Activated CD4-positive, alpha-beta T cell treated with anti-CD3 and anti-CD28 coated beads, Interleukin-2, amount 10 ng/mL, durations not matched to agents 7 days and 5 days (primary cell): Measurements from ENCODE around the gene ZSCAN5B. TPM values are rescaled to one million over a fixed set of nuclear protein-coding genes. Genes with fewer than 3 reads are reported as not detected.
A peak's percentile ranks its signal among the peaks of the same experiment; 100 is the strongest.
"Not testable (repeated sequence)": the region's sequence is repeated elsewhere in the genome, so short reads cannot be mapped to it uniquely, and the experiment has no call there.

Experiments used
- CTCF ChIA-PET: fragments of 350-600 bp; sonication (Branson Sonifier 250); formaldehyde crosslinking; loops from one replicate; lab custom pipeline; 2021; ENCODE audit warnings: antibody characterized with exemption; lab: Charles Lee
- POLR2A ChIA-PET: fragments of 350-600 bp; sonication (Branson Sonifier 250); formaldehyde crosslinking; loops from one replicate; lab custom pipeline; 2021; ENCODE audit warnings: antibody characterized with exemption; lab: Charles Lee
- DNase-seq: peaks from one replicate; pipeline ENCODE4 v3.0.0-alpha.2; 2020
- H3K27ac Mint-ChIP-seq: one replicate; pipeline ENCODE4 v1.8.0; 2021; ENCODE audit warnings: mild to moderate bottlenecking, moderate library complexity, mixed read lengths
- H3K27me3 Mint-ChIP-seq: one replicate; pipeline ENCODE4 v1.8.0; 2021; ENCODE audit warnings: mixed read lengths
- H3K36me3 Mint-ChIP-seq: one replicate; pipeline ENCODE4 v1.8.0; 2021; ENCODE audit warnings: low read depth, mixed read lengths
- H3K4me1 Mint-ChIP-seq: one replicate; pipeline ENCODE4 v1.8.0; 2021; ENCODE audit warnings: mixed read lengths
- H3K4me3 Mint-ChIP-seq: one replicate; pipeline ENCODE4 v1.8.0; 2021; ENCODE audit warnings: mild to moderate bottlenecking, moderate library complexity, mixed read lengths
- H3K9me3 Mint-ChIP-seq: one replicate; pipeline ENCODE4 v1.8.0; 2021; ENCODE audit warnings: mixed read lengths
- total RNA-seq, 2 experiments: library from RNA; stranded (reverse); gene quantifications; one replicate each; pipeline ENCODE4 v1.2.3, GENCODE V29; 2021

Gene ZSCAN5B
- total RNA-seq, 2 experiments from 2014 or later, result not detected

GRCh38 chr19:56148955-56149655 lies 48.5 kb downstream of the ZSCAN5B start:
- peaks cover 23% of the 10 kb centered on the region for H3K36me3 Mint-ChIP-seq
- CTCF ChIA-PET, H3K27me3 Mint-ChIP-seq, H3K9me3 Mint-ChIP-seq, POLR2A ChIA-PET, H3K4me3 Mint-ChIP-seq, H3K27ac Mint-ChIP-seq, DNase-seq: not testable (repeated sequence)
- H3K4me1 Mint-ChIP-seq, result peaks cover 18% of the 10 kb centered on the region

DNA sequence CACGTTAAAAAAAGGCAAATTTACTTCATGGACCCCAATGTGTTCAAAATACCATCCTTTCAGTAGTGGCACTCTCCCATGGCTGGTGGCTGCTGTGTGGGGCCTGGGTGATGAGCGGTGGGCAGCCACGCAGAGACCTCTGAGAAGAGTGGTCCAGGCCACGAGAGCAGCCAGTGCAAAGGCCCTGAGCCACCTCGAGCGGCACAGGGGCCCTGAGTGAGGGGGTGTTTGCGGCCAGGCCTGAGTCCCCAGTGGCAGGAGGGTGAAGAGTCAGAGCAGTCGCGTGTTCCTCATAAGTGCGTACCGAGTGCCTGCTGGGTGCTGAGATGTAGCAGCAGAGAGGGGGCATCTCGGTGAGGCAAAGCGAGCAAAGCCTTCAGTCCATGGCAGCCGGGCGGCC lies 49.5 kb downstream of the ZSCAN5B start:
- Mint-ChIP-seq H3K27ac (no peak overlapping the region), H3K4me3 (no peak overlapping the region), H3K27me3 (no peaks in the 10 kb centered on the region), H3K36me3 (peaks cover 21% of the 10 kb centered on the region), H3K4me1 (peaks cover 19% of the 10 kb centered on the region), H3K9me3 (peaks cover 3% of the 10 kb centered on the region)
- no peak for DNase-seq
- POLR2A ChIA-PET, result no interaction called here
- CTCF ChIA-PET, result no interaction called here

GRCh38 chr19:56147307-56147706 lies 50.3 kb downstream of the ZSCAN5B start:
- no peak for DNase-seq
- ChIA-PET CTCF (no interaction called here), POLR2A (interaction anchor here (0.6 kb wide), 1 partner anchor 81 kb away, joined by 5 read pairs; no protein-coding TSS in a partner anchor)
- Mint-ChIP-seq H3K9me3 (peaks cover 3% of the 10 kb centered on the region), H3K36me3 (peaks cover 21% of the 10 kb centered on the region), H3K4me1 (peaks cover 20% of the 10 kb centered on the region), H3K27ac (no peak overlapping the region), H3K4me3 (no peak overlapping the region), H3K27me3 (no peaks in the 10 kb centered on the region)

DNA sequence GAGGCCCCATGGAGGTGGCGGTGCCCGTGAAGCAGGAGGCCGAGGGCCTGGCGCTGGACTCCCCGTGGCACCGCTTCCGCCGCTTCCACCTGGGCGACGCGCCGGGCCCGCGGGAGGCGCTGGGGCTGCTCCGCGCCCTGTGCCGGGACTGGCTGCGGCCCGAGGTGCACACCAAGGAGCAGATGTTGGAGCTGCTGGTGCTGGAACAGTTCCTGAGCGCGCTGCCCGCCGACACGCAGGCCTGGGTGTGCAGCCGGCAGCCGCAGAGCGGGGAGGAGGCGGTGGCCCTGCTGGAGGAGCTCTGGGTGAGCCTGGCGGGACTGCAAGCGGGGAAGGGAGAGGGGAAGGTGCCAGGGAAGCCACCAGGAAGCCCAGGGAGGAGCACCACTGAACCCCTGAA lies 50.7 kb downstream of the ZSCAN5B start:
- Mint-ChIP-seq H3K4me3 (no peak overlapping the region), H3K27ac (no peak overlapping the region), H3K4me1 (peaks cover 24% of the 10 kb centered on the region), H3K36me3 (peaks cover 21% of the 10 kb centered on the region), H3K27me3 (no peaks in the 10 kb centered on the region), H3K9me3 (peaks cover 3% of the 10 kb centered on the region)
- ChIA-PET CTCF (no interaction called here), POLR2A (interaction anchor here (0.6 kb wide), 1 partner anchor 80 kb away, joined by 5 read pairs; no protein-coding TSS in a partner anchor)
- DNase-seq, result no peak

GRCh38 chr19:56145698-56146097 lies 51.9 kb downstream of the ZSCAN5B start:
- POLR2A ChIA-PET, result no interaction called here
- Mint-ChIP-seq H3K36me3 (peaks cover 21% of the 10 kb centered on the region), H3K27ac (no peak overlapping the region), H3K27me3 (no peaks in the 10 kb centered on the region), H3K4me1 (peaks cover 26% of the 10 kb centered on the region), H3K4me3 (no peak overlapping the region), H3K9me3 (peaks cover 3% of the 10 kb centered on the region)
- no peak for DNase-seq
- CTCF ChIA-PET, result interaction anchor here (0.7 to 1.3 kb wide), 3 partner anchors 9 to 31 kb away, joined by 3 to 5 read pairs (median 4); no protein-coding TSS in a partner anchor

GRCh38 chr19:56144831-56145230 lies 52.8 kb downstream of the ZSCAN5B start:
- Mint-ChIP-seq H3K36me3 (peaks cover 16% of the 10 kb centered on the region), H3K4me3 (no peak overlapping the region), H3K27me3 (no peaks in the 10 kb centered on the region), H3K27ac (no peak overlapping the region), H3K9me3 (peaks cover 3% of the 10 kb centered on the region), H3K4me1 (peaks cover 32% of the 10 kb centered on the region)
- ChIA-PET CTCF (interaction anchor here (1.1 to 1.3 kb wide), 2 partner anchors 10 to 30 kb away, joined by 3 to 5 read pairs; no protein-coding TSS in a partner anchor), POLR2A (no interaction called here)
- DNase-seq, result no peak

DNA sequence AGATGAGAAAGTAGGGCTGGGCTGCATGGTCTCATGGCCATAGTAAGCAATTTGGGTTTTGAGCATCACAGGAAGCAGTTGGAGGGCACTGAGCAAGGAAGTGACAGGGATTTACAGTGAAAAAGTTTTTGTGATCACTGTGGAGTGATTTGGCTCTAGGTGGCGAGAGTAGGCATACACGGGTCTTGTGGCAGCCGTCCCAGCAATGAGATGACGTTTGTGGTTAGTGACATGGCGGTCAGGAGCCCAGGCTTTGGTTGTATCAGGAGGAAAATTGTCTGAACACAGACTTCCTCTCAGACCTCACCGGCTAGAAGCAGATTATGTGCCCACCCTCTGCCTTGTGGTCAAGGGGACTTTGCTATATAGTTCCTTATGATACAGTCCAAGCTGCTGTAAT lies 53.2 kb downstream of the ZSCAN5B start:
- peaks cover 12% of the 10 kb centered on the region for H3K36me3 Mint-ChIP-seq
- no peak overlapping the region for H3K4me3 Mint-ChIP-seq
- CTCF ChIA-PET, result interaction anchor here (1.3 kb wide), 1 partner anchor 29 kb away, joined by 3 read pairs; no protein-coding TSS in a partner anchor
- peak overlapping the region; percentile 31 for H3K27ac Mint-ChIP-seq
- peaks cover 34% of the 10 kb centered on the region for H3K4me1 Mint-ChIP-seq
- H3K9me3 Mint-ChIP-seq, result no peaks in the 10 kb centered on the region
- H3K27me3 Mint-ChIP-seq, result no peaks in the 10 kb centered on the region
- POLR2A ChIA-PET, result no interaction called here
- no peak for DNase-seq

GRCh38 chr19:56142897-56143434 lies 54.6 kb downstream of the ZSCAN5B start:
- H3K4me1 Mint-ChIP-seq, result peaks cover 39% of the 10 kb centered on the region
- DNase-seq, result no peak
- H3K36me3 Mint-ChIP-seq, result peaks cover 4% of the 10 kb centered on the region
- ChIA-PET CTCF (interaction anchor here (0.9 to 1.5 kb wide), 3 partner anchors 8 to 37 kb away, joined by 3 to 5 read pairs (median 3); no protein-coding TSS in a partner anchor), POLR2A (no interaction called here)
- no peaks in the 10 kb centered on the region for H3K27me3 Mint-ChIP-seq
- H3K27ac Mint-ChIP-seq, result no peak overlapping the region
- H3K4me3 Mint-ChIP-seq, result no peak overlapping the region
- H3K9me3 Mint-ChIP-seq, result no peaks in the 10 kb centered on the region

DNA sequence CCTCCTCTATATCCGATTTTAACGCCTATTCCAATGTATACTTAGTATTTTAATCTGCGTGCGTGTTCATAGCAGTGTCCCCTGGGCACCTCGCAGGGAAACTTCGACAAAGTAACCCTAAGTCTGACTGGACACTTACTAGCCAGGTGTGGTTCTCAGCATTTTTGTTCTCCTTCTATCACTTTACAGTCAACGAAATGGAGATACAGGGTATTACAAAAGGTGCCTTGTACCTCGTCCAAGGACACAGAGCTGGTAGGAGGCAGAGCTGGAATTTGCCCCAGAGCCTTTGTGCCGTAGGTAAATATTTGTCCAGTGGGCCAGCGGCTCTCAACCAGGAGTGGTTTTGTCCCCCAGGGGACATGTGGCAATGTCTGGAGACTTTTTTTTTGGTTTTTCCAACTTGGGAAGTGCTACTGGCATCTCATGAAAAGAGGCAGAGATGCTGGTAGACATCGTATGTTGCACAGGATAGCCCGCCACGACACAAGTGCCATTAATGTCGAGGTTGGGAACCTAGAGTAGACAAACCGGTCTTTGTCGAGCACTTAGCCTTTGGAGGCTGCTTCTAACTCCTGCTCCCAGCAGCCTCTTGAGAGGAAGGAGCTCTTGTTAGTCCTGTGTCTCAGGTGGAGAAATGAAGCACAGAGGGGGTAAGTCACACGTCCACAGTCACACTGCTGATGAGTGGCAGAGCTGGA lies 55.3 kb downstream of the ZSCAN5B start:
- peaks cover 2% of the 10 kb centered on the region for H3K36me3 Mint-ChIP-seq
- peak overlapping the region; percentile 78 for H3K4me3 Mint-ChIP-seq
- POLR2A ChIA-PET, result interaction anchor here (0.6 kb wide), 1 partner anchor 1139 kb away, joined by 7 read pairs; no protein-coding TSS in a partner anchor

GRCh38 chr19:56141417-56141993 lies 56.1 kb downstream of the ZSCAN5B start:
- H3K4me3 Mint-ChIP-seq, result peak overlapping the region; percentile 78
- CTCF ChIA-PET, result interaction anchor here (0.7 to 1.7 kb wide), 2 partner anchors 10 to 26 kb away, joined by 3 to 4 read pairs; no protein-coding TSS in a partner anchor
- H3K27me3 Mint-ChIP-seq, result no peaks in the 10 kb centered on the region
- peaks cover 39% of the 10 kb centered on the region for H3K4me1 Mint-ChIP-seq
- POLR2A ChIA-PET, result interaction anchor here (0.6 kb wide), 1 partner anchor 172 kb away, joined by 3 read pairs; no protein-coding TSS in a partner anchor
- peak overlapping the region; percentile 92 for H3K27ac Mint-ChIP-seq
- peak; percentile 50 for DNase-seq
- H3K36me3 Mint-ChIP-seq, result peaks cover under 1% of the 10 kb centered on the region
- no peaks in the 10 kb centered on the region for H3K9me3 Mint-ChIP-seq

More for the DNA sequence above, 55.3 kb downstream of the ZSCAN5B start:
- CTCF ChIA-PET, result interaction anchor here (0.7 to 1.5 kb wide), 4 partner anchors 9 to 38 kb away, joined by 3 to 5 read pairs (median 3); no protein-coding TSS in a partner anchor
- DNase-seq, result no peak
- H3K9me3 Mint-ChIP-seq, result no peaks in the 10 kb centered on the region
- no peaks in the 10 kb centered on the region for H3K27me3 Mint-ChIP-seq
- H3K27ac Mint-ChIP-seq, result peak overlapping the region; percentile 79
- peaks cover 39% of the 10 kb centered on the region for H3K4me1 Mint-ChIP-seq

- Mint-ChIP-seq H3K4me3 (peak within 1 kb of the TSS; percentile 78), H3K9me3 (no peaks in the 10 kb centered on the region), H3K27me3 (no peaks in the 10 kb centered on the region), H3K27ac (peak within 1 kb of the TSS; percentile 92), H3K4me1 (peaks cover 39% of the 10 kb centered on the region), H3K36me3 (no peaks in the 10 kb centered on the region)
- CTCF ChIA-PET, result interaction anchor here (1.0 to 1.7 kb wide), 2 partner anchors 9 to 15 kb away, joined by 4 read pairs; no protein-coding TSS in a partner anchor
- peak; percentile 100 for DNase-seq
- POLR2A ChIA-PET, result interaction anchor here (0.6 kb wide), 1 partner anchor 20 kb away, joined by 3 read pairs; no protein-coding TSS in a partner anchor
Observed at GRCh38 chr19:56140583-56141416, 56.8 kb downstream of the ZSCAN5B start, which contains the start of gene ZNF444. Gene ZNF444 (plus strand): TSS chr19:56141287. CDS start chr19:56146912, 5,625 bp downstream.
